Neural cell (in vitro differentiated cells): Measurements from ENCODE around the gene BCL2. TPM values are rescaled to one million over a fixed set of nuclear protein-coding genes. Genes with fewer than 3 reads are reported as not detected.

Source experiments
- H2AFZ ChIP-seq: fragments of 200-600, 300-800 bp; sonication (generic), shearing (Covaris generic); 2 replicates; pipeline ENCODE4 v1.6.0; 2014; ENCODE audit warnings: low read depth, mild to moderate bottlenecking, antibody characterized with exemption, low read length, moderate library complexity
- H3F3A ChIP-seq: fragments of 200-600 bp; shearing (Covaris generic); 2 replicates; pipeline ENCODE4 v1.6.1; 2016; ENCODE audit warnings: mild to moderate bottlenecking, moderate library complexity, mixed read lengths, antibody characterized with exemption, low read length; ENCODE audit not compliant: insufficient read depth, poor library complexity, severe bottlenecking
- H3K27ac ChIP-seq: fragments of 200-600, 300-800 bp; sonication (generic), shearing (Covaris generic); 2 replicates; pipeline ENCODE4 v1.5.1; 2014; ENCODE audit warnings: mild to moderate bottlenecking, low read length, moderate library complexity
- H3K27me3 ChIP-seq: fragments of 300-800, 200-600 bp; sonication (generic), shearing (Covaris generic); 2 replicates; pipeline ENCODE4 v1.6.0; 2014; ENCODE audit warnings: mild to moderate bottlenecking, low read depth, low read length, moderate library complexity; ENCODE audit not compliant: insufficient read depth
- H3K36me3 ChIP-seq: fragments of 300-800, 200-600 bp; sonication (generic), shearing (Covaris generic); 2 replicates; pipeline ENCODE4 v1.5.1; 2014; ENCODE audit warnings: mild to moderate bottlenecking, antibody characterized with exemption, low read length, moderate library complexity; ENCODE audit not compliant: insufficient read depth
- H3K4me2 ChIP-seq: fragments of 300-800, 200-600 bp; sonication (generic), shearing (Covaris generic); 2 replicates; pipeline ENCODE4 v1.6.0; 2014; ENCODE audit warnings: mild to moderate bottlenecking, low read length
- H3K4me3 ChIP-seq: fragments of 300-800, 200-600 bp; sonication (generic), shearing (Covaris generic); 2 replicates; pipeline ENCODE4 v1.5.1; 2014; ENCODE audit warnings: mild to moderate bottlenecking, low read length, moderate library complexity
- H3K79me2 ChIP-seq: fragments of 200-600 bp; shearing (Covaris generic); replicated peaks from 2 replicates; pipeline ENCODE4 v1.6.0; 2014; ENCODE audit warnings: mild to moderate bottlenecking, low read length, moderate library complexity; ENCODE audit not compliant: insufficient read depth
- H3K9ac ChIP-seq: fragments of 300-800, 200-600 bp; sonication (generic), shearing (Covaris generic); 2 replicates; pipeline ENCODE4 v1.6.1; 2016; ENCODE audit warnings: mild to moderate bottlenecking, low read length, mixed read lengths
- H3K9me2 ChIP-seq: fragments of 200-600 bp; shearing (Covaris generic); 2 replicates; pipeline ENCODE4 v1.6.1; 2016; ENCODE audit warnings: mild to moderate bottlenecking, low read length, mixed read lengths; ENCODE audit not compliant: insufficient read depth
- H3K9me3 ChIP-seq: fragments of 200-600, 300-800 bp; sonication (generic), shearing (Covaris generic); 2 replicates; pipeline ENCODE4 v1.6.1; 2016; ENCODE audit warnings: mild to moderate bottlenecking, mixed run types, low read length, moderate library complexity, mixed read lengths
- H4K20me1 ChIP-seq: fragments of 200-600 bp; shearing (Covaris generic); 2 replicates; pipeline ENCODE4 v1.6.1; 2016; ENCODE audit warnings: mild to moderate bottlenecking, mixed run types; ENCODE audit not compliant: insufficient read depth
- EP300 ChIP-seq: fragments of 450-650 bp; conservative IDR thresholded peaks from 2 replicates; pipeline ENCODE4 v1.6.1; 2014; ENCODE audit warnings: antibody characterized with exemption, mild to moderate bottlenecking, moderate library complexity; ENCODE audit not compliant: poor library complexity, severe bottlenecking
- EZH2 ChIP-seq: fragments of 200-600, 300-800 bp; shearing (Covaris generic), sonication (generic); IDR thresholded peaks from 2 replicates; pipeline ENCODE4 v1.6.1; 2014; ENCODE audit warnings: antibody characterized with exemption, low read length, borderline replicate concordance, mild to moderate bottlenecking; ENCODE audit not compliant: insufficient read depth, poor library complexity, severe bottlenecking
- MXI1 ChIP-seq: fragments of 450-650 bp; conservative IDR thresholded peaks from 2 replicates; pipeline ENCODE4 v1.6.1; 2014; ENCODE audit warnings: antibody characterized with exemption, mild to moderate bottlenecking; ENCODE audit not compliant: poor library complexity, severe bottlenecking
- POLR2AphosphoS5 ChIP-seq: IDR thresholded peaks from 2 replicates; pipeline ENCODE4 v1.6.1; 2012
- RAD21 ChIP-seq: fragments of 450-650 bp; conservative IDR thresholded peaks from 2 replicates; pipeline ENCODE4 v1.6.1; 2014; ENCODE audit warnings: antibody characterized with exemption, mild to moderate bottlenecking, moderate library complexity
- SMC3 ChIP-seq: fragments of 450-650 bp; conservative IDR thresholded peaks from 2 replicates; pipeline ENCODE4 v1.6.1; 2014; ENCODE audit warnings: antibody characterized with exemption, mild to moderate bottlenecking, moderate library complexity; ENCODE audit not compliant: poor library complexity
- TAF1 ChIP-seq: IDR thresholded peaks from 2 replicates; pipeline ENCODE4 v1.6.1; 2012; ENCODE audit warnings: low read depth
- polyA plus RNA-seq: library from polyadenylated mRNA; depleted of rRNA; stranded (reverse); fragments of >200 nt; gene quantifications from 2 replicates; pipeline ENCODE4 v1.2.3, GENCODE V29; 2014
- TF ChIP-seq, protein P1 (sequence below): IDR thresholded peaks from 2 replicates; pipeline ENCODE4 v1.6.1; 2012; ENCODE audit warnings: borderline replicate concordance
- TF ChIP-seq, protein P2 (sequence below): fragments of 450-650 bp; IDR thresholded peaks from 2 replicates; pipeline ENCODE4 v1.5.1; 2014; ENCODE audit warnings: antibody characterized with exemption, mild to moderate bottlenecking, moderate library complexity; ENCODE audit not compliant: poor library complexity, severe bottlenecking

The BCL2 gene
- polyA plus RNA-seq, 1 donor from 2014 or later: 3.4 TPM

DNA sequence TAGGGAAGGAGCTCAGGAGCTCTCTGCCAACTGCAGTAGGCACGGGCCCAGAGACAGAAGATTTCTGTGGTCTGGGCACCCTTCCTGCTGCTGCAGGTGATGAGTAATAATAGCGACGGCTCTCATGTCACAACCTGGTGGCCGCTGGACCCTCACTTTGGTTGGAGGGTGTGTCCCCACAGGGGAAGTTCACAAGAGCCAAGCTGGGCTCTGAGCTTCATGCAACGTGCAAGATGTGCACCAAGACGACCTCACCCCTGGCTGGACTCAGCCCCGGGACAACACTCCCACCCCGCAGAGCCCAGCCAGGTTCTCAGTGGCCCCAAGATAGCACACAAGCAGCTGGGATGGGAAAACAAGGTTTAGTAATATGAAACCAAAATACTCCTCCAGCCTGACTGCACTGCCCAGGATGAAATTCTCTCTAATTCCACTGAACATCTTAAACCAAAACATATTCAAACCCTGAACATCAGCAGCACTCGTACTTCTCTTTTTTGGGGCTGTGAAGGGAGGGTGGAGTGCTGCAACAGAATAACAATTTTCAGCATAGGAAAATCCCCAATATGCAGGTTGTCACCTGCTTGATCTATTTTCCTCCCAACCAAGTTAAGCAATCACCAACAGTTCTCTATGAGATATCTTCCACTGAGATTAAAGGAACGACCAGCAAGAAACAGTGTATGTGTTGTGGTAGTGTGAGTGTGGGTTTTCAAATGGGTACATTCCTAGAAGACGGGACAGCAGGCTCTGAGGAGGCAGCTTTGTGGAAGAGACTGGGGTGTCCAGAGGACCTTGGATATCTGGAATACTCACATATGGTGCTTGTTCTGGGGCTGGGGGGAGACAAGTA is 26.5 kb downstream of the BCL2 start:
- H4K20me1 ChIP-seq: no peaks in the 10 kb centered on the region
- no peaks in the 10 kb centered on the region for H3F3A ChIP-seq
- H3K4me2 ChIP-seq: no peak overlapping the region
- no peaks in the 10 kb centered on the region for H3K9me2 ChIP-seq
- no peak overlapping the region for H3K9ac ChIP-seq
- H3K4me3 ChIP-seq: no peak overlapping the region
- H3K79me2 ChIP-seq: no peaks in the 10 kb centered on the region
- no peak overlapping the region for H3K27ac ChIP-seq
- H3K9me3 ChIP-seq: no peaks in the 10 kb centered on the region
- no peaks in the 10 kb centered on the region for H3K27me3 ChIP-seq
- H3K36me3 ChIP-seq: no peaks in the 10 kb centered on the region
- TF ChIP-seq, protein P1, sequence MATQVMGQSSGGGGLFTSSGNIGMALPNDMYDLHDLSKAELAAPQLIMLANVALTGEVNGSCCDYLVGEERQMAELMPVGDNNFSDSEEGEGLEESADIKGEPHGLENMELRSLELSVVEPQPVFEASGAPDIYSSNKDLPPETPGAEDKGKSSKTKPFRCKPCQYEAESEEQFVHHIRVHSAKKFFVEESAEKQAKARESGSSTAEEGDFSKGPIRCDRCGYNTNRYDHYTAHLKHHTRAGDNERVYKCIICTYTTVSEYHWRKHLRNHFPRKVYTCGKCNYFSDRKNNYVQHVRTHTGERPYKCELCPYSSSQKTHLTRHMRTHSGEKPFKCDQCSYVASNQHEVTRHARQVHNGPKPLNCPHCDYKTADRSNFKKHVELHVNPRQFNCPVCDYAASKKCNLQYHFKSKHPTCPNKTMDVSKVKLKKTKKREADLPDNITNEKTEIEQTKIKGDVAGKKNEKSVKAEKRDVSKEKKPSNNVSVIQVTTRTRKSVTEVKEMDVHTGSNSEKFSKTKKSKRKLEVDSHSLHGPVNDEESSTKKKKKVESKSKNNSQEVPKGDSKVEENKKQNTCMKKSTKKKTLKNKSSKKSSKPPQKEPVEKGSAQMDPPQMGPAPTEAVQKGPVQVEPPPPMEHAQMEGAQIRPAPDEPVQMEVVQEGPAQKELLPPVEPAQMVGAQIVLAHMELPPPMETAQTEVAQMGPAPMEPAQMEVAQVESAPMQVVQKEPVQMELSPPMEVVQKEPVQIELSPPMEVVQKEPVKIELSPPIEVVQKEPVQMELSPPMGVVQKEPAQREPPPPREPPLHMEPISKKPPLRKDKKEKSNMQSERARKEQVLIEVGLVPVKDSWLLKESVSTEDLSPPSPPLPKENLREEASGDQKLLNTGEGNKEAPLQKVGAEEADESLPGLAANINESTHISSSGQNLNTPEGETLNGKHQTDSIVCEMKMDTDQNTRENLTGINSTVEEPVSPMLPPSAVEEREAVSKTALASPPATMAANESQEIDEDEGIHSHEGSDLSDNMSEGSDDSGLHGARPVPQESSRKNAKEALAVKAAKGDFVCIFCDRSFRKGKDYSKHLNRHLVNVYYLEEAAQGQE: no peak
- no peak for TF ChIP-seq EZH2
- no peak for TF ChIP-seq SMC3
- no peak for TF ChIP-seq EP300
- no peak for TF ChIP-seq RAD21
- TF ChIP-seq, protein P2, sequence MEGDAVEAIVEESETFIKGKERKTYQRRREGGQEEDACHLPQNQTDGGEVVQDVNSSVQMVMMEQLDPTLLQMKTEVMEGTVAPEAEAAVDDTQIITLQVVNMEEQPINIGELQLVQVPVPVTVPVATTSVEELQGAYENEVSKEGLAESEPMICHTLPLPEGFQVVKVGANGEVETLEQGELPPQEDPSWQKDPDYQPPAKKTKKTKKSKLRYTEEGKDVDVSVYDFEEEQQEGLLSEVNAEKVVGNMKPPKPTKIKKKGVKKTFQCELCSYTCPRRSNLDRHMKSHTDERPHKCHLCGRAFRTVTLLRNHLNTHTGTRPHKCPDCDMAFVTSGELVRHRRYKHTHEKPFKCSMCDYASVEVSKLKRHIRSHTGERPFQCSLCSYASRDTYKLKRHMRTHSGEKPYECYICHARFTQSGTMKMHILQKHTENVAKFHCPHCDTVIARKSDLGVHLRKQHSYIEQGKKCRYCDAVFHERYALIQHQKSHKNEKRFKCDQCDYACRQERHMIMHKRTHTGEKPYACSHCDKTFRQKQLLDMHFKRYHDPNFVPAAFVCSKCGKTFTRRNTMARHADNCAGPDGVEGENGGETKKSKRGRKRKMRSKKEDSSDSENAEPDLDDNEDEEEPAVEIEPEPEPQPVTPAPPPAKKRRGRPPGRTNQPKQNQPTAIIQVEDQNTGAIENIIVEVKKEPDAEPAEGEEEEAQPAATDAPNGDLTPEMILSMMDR: no peak
- no peak for TF ChIP-seq MXI1
- no peak for TF ChIP-seq POLR2AphosphoS5
- TF ChIP-seq TAF1: no peak
- no peak overlapping the region for H2AFZ ChIP-seq

- no peaks in the 10 kb centered on the region for H3K9me3 ChIP-seq
- no peaks in the 10 kb centered on the region for H4K20me1 ChIP-seq
- H3K9ac ChIP-seq: no peak overlapping the region
- TF ChIP-seq EP300: no peak
- no peak for TF ChIP-seq POLR2AphosphoS5
- TF ChIP-seq, protein P1: no peak
- TF ChIP-seq RAD21: no peak
- TF ChIP-seq, protein P2: no peak
- no peak for TF ChIP-seq MXI1
- no peak for TF ChIP-seq TAF1
- TF ChIP-seq EZH2: no peak
- TF ChIP-seq SMC3: no peak
- no peak overlapping the region for H3K27ac ChIP-seq
- H3K4me2 ChIP-seq: no peak overlapping the region
- no peak overlapping the region for H3K4me3 ChIP-seq
- H3F3A ChIP-seq: no peaks in the 10 kb centered on the region
- H3K36me3 ChIP-seq: no peaks in the 10 kb centered on the region
- H3K79me2 ChIP-seq: no peaks in the 10 kb centered on the region
- no peaks in the 10 kb centered on the region for H3K27me3 ChIP-seq
- no peaks in the 10 kb centered on the region for H3K9me2 ChIP-seq
- no peak overlapping the region for H2AFZ ChIP-seq
Observed at GRCh38 chr18:63291278-63291677, 28.3 kb downstream of the BCL2 start.
